Vagina (tissue), 2 donors: ENCODE data around the gene ZBTB7C.

Experiments used
- POLR2A ChIP-seq, 2 donors: fragments of 450-650 bp; IDR thresholded peaks; one replicate each; pipeline ENCODE4 v1.6.1; 2017; ENCODE audit warnings: antibody characterized with exemption in 2 of 2, mild to moderate bottlenecking in 2 of 2, moderate library complexity in 2 of 2
- POLR2AphosphoS5 ChIP-seq, 2 donors: sonication (generic); formaldehyde crosslinking; IDR thresholded peaks; one replicate each; pipeline ENCODE4 v1.9.0; 2017; ENCODE audit warnings: antibody characterized with exemption in 2 of 2, mild to moderate bottlenecking in 2 of 2, low read depth in 1 of 2; ENCODE audit not compliant: insufficient read depth in 1 of 2
- TF ChIP-seq, protein P1 (sequence below), 3 experiments: fragments of 450-650 bp in 2 of 3; fragments of 200-600 bp in 1 of 3; sonication (generic) in 1 of 3; IDR thresholded peaks; one replicate each; pipeline ENCODE4 v1.5.1; 2017 to 2019; ENCODE audit warnings: antibody characterized with exemption in 3 of 3, mild to moderate bottlenecking in 2 of 3, moderate library complexity in 2 of 3

DNA sequence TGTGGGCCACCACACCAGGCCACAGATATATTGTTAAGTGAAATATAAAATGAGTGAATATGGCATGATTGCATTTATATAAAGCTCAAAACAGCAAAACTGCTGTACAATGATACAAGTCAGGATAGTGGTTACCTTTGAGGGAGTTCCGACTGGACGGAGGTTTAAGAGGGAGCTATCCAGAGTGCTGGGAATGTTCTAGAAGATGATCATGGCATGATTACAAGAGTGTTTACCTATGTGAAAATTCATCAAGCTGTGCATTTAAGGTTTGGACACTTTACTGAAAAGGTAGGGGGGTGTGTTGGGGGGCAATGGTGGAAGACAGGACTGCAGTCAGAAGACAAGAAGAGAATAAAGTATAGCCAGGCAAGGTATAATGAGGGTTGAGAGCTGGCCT, 201.4 kb downstream of the ZBTB7C start:
- TF ChIP-seq POLR2A (IDR thresholded peaks at IDR 0.05) (no peak), POLR2AphosphoS5 (IDR thresholded peaks at IDR 0.05; ENCODE audit: insufficient read depth in 1 of 2, low read depth in 1 of 2) (no peak)
- TF ChIP-seq, protein P1, sequence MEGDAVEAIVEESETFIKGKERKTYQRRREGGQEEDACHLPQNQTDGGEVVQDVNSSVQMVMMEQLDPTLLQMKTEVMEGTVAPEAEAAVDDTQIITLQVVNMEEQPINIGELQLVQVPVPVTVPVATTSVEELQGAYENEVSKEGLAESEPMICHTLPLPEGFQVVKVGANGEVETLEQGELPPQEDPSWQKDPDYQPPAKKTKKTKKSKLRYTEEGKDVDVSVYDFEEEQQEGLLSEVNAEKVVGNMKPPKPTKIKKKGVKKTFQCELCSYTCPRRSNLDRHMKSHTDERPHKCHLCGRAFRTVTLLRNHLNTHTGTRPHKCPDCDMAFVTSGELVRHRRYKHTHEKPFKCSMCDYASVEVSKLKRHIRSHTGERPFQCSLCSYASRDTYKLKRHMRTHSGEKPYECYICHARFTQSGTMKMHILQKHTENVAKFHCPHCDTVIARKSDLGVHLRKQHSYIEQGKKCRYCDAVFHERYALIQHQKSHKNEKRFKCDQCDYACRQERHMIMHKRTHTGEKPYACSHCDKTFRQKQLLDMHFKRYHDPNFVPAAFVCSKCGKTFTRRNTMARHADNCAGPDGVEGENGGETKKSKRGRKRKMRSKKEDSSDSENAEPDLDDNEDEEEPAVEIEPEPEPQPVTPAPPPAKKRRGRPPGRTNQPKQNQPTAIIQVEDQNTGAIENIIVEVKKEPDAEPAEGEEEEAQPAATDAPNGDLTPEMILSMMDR (IDR thresholded peaks at IDR 0.05): no peak
